ENCODE data around the gene HAUS7. TPM values are rescaled to one million over a fixed set of nuclear protein-coding genes. Genes with fewer than 3 reads are reported as not detected.

The HAUS7 gene
- total RNA-seq, 6 donors from 2014 or later, result 3.7 to 61.8 (median 23.0) TPM

DNA sequence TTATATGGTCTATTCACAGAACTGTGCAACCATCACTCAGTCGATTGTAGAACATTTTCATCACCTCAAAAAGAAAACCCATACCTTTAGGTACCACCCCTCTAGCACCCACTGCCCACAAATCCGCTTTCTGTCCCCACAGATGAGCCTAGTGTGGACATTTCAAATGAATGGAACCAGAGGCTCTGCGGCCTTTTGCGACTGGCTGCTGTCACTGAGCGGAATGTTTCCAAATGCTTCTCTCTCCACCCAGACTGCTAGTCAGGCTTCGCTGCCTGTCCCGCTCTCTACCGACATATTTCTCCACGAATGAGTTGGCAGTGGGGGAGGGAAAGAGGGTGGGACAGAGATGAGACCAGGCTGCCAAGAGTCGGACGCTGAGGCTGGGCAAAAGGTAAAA, 22.7 kb upstream of the HAUS7 start:
- no peak for TF ChIP-seq POLR2AphosphoS5 (IDR thresholded peaks at IDR 0.05)
- TF ChIP-seq, protein P1, sequence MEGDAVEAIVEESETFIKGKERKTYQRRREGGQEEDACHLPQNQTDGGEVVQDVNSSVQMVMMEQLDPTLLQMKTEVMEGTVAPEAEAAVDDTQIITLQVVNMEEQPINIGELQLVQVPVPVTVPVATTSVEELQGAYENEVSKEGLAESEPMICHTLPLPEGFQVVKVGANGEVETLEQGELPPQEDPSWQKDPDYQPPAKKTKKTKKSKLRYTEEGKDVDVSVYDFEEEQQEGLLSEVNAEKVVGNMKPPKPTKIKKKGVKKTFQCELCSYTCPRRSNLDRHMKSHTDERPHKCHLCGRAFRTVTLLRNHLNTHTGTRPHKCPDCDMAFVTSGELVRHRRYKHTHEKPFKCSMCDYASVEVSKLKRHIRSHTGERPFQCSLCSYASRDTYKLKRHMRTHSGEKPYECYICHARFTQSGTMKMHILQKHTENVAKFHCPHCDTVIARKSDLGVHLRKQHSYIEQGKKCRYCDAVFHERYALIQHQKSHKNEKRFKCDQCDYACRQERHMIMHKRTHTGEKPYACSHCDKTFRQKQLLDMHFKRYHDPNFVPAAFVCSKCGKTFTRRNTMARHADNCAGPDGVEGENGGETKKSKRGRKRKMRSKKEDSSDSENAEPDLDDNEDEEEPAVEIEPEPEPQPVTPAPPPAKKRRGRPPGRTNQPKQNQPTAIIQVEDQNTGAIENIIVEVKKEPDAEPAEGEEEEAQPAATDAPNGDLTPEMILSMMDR (IDR thresholded peaks at IDR 0.05), result no peak
- no peak for TF ChIP-seq POLR2A (IDR thresholded peaks at IDR 0.05)
- no peak for TF ChIP-seq EP300 (IDR thresholded peaks at IDR 0.05)
- Histone ChIP-seq H3K27me3 (no peaks in the 10 kb centered on the region), H3K4me1 (peaks cover 9 to 35% (median 18%) of the 10 kb centered on the region in 4 donors), H3K4me3 (no peak overlapping the region), H3K9me3 (no peaks in the 10 kb centered on the region), H3K27ac (no peak overlapping the region), H3K36me3 (no peaks in the 10 kb centered on the region)
- DNase-seq (no peak), ATAC-seq (ENCODE audit: low FRiP score in 2 of 2) (no peak)
- WGBS, 2 donors, result 81 to 100% methylated on average over 4 to 11 of the region's 11 CpGs

DNA sequence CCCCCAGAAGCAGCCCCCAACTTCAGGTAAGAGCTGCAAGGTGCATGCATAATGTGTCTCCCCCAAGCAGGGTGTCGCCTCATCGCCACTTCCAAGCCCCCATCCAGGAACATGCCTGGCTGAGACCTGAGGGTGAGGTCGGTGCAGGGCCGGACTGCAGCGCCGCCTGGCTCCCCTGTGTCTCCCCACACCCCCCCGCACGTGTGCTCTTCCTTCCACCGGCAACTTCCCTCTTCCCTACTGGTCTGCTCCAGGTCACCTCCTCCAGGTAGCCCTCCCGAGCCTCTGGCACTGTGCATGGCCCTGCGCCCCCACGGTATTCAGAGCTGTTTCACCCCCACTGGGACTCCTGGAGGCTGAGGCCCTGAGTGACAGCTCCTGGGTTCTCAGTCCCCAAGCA, 22.2 kb upstream of the HAUS7 start:
- no peaks in the 10 kb centered on the region for H3K9me3 ChIP-seq
- ATAC-seq (ENCODE audit: low FRiP score in 2 of 2), result no peak
- TF ChIP-seq EP300 (IDR thresholded peaks at IDR 0.05), result no peak
- no peak for TF ChIP-seq POLR2AphosphoS5 (IDR thresholded peaks at IDR 0.05)
- TF ChIP-seq, protein P1 (IDR thresholded peaks at IDR 0.05), result no peak
- TF ChIP-seq POLR2A (IDR thresholded peaks at IDR 0.05), result no peak
- 54 to 76% methylated on average over 6 to 12 of the region's 12 CpGs for WGBS, 2 donors
- H3K4me1 ChIP-seq, result peaks cover 14 to 40% (median 20%) of the 10 kb centered on the region in 4 donors
- H3K27ac ChIP-seq, result peak overlapping the region in 1 of 4 donors; percentile 53
- DNase-seq, result no peak
- H3K36me3 ChIP-seq, result no peaks in the 10 kb centered on the region
- no peaks in the 10 kb centered on the region for H3K27me3 ChIP-seq
- H3K4me3 ChIP-seq, result no peak overlapping the region

DNA sequence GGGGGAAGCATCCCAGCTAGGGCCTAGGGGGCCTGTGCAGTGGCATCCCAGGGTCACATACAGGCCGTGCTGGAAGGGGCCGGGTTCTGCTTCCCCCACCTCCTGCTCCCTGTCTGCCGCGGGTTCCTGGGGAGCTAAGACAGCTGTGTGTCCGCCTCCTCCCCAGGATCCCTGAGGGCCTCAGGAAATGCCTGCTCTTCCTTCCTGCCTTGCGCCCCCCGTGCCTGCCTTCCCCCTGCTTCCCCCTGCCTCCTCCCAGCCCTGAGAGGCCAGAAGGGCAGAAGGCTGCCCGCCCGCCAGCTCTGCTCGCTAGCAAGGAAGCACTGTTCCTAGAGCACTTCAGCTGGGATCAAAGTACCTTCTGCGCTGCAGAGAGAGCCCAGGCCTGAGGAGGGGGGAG, 21.5 kb upstream of the HAUS7 start:
- TF ChIP-seq POLR2A (IDR thresholded peaks at IDR 0.05), result no peak
- no peak for TF ChIP-seq POLR2AphosphoS5 (IDR thresholded peaks at IDR 0.05)
- TF ChIP-seq EP300 (IDR thresholded peaks at IDR 0.05), result no peak
- TF ChIP-seq, protein P1 (IDR thresholded peaks at IDR 0.05), result no peak
- ATAC-seq (ENCODE audit: low FRiP score in 2 of 2), result no peak
- peaks cover 15 to 44% (median 20%) of the 10 kb centered on the region in 4 donors for H3K4me1 ChIP-seq
- no peaks in the 10 kb centered on the region for H3K27me3 ChIP-seq
- WGBS, 2 donors, result 57% methylated on average over 11 of the region's 11 CpGs; no CpG with 5 or more reads in 1 of the 2 donors
- no peak overlapping the region for H3K4me3 ChIP-seq
- peak in 1 of 2 donors; percentile 22 for DNase-seq
- peak overlapping the region in 2 of 4 donors; percentile 53 to 71 for H3K27ac ChIP-seq
- H3K36me3 ChIP-seq, result no peaks in the 10 kb centered on the region
- no peaks in the 10 kb centered on the region for H3K9me3 ChIP-seq

- no peaks in the 10 kb centered on the region for H3K36me3 ChIP-seq
- DNase-seq (peak in 1 of 2 donors; percentile 24), ATAC-seq (ENCODE audit: low FRiP score in 2 of 2) (no peak)
- H3K4me3 ChIP-seq, result no peak overlapping the region
- 65% methylated on average over 6 of the region's 10 CpGs; no CpG with 5 or more reads in 1 of the 2 donors for WGBS, 2 donors
- no peaks in the 10 kb centered on the region for H3K27me3 ChIP-seq
- peaks cover 15 to 44% (median 20%) of the 10 kb centered on the region in 4 donors for H3K4me1 ChIP-seq
- TF ChIP-seq, protein P1 (IDR thresholded peaks at IDR 0.05), result no peak
- no peak for TF ChIP-seq POLR2A (IDR thresholded peaks at IDR 0.05)
- TF ChIP-seq POLR2AphosphoS5 (IDR thresholded peaks at IDR 0.05), result no peak
- TF ChIP-seq EP300 (IDR thresholded peaks at IDR 0.05), result no peak
- peak overlapping the region in 2 of 4 donors; percentile 53 to 71 for H3K27ac ChIP-seq
- H3K9me3 ChIP-seq, result no peaks in the 10 kb centered on the region
Measured at GRCh38 chrX:153491351-153491914, 21.1 kb upstream of the HAUS7 start.
